Measurements from ENCODE around the gene LRFN5.

DNA sequence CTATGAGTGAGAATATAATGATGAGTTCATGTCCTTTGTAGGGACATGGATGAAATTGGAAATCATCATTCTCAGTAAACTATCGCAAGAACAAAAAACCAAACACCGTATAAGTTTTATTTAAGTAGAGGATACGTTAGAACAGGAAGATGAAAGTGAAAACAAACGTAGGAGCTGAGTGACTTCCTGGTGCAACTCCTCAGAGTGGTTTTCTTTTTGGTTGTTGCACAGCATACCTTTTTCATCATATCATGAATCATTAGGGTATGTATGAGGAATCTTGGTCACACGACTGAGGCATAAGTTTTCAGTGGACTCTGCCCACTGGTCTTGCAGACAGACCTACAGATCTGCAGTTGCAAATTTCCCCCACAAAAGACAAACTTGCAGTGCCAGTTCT is 199.0 kb downstream of the LRFN5 start:
- TF ChIP-seq CTCF (IDR thresholded peaks at IDR 0.05; ENCODE audit: low read length), result no peak
- no peak for TF ChIP-seq EZH2 (IDR thresholded peaks at IDR 0.05; ENCODE audit: borderline replicate concordance, low read length)

Measured in OCI-LY1 (cell line).